ENCODE data around the gene PRKD1. TPM values are rescaled to one million over a fixed set of nuclear protein-coding genes. Genes with fewer than 3 reads are reported as not detected.

PRKD1 gene
- total RNA-seq, 1 experiment from 2014 or later: 1.2 TPM

DNA sequence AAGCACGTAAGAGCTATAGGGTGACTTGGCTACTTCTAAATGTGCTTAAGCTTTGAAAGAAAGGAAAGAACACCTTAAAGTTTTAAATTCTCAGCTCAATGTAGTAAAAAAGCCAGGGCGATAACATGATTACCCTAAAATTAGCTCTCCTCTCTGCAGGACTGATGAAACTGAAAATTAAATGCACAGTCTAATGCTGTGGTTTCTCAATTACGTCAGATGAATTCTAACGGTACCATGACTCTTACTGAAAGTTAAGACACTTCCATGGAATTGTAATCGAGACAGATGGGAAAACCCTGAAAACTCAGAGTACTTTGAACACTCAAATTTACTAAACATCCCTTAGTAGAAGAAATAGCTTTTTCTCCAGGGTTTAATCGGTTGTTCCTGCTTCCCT, 25.9 kb upstream of the PRKD1 start:
- Histone ChIP-seq H4K20me1 (ENCODE audit: low read length) (no peaks in the 10 kb centered on the region), H3K9ac (ENCODE audit: low read length) (no peak overlapping the region), H3K79me2 (ENCODE audit: low read length) (no peaks in the 10 kb centered on the region), H3K9me2 (replicated peaks; ENCODE audit: low read length) (no peaks in the 10 kb centered on the region), H3K4me3 (ENCODE audit: low read length) (no peak overlapping the region), H3F3A (ENCODE audit: low read length, unreplicated experiment) (no peaks in the 10 kb centered on the region), H3K27ac (ENCODE audit: low read length) (no peak overlapping the region), H3K4me2 (ENCODE audit: low read length) (no peak overlapping the region), H3K36me3 (ENCODE audit: low read depth, low read length) (no peaks in the 10 kb centered on the region), H2AFZ (ENCODE audit: low read length) (no peak overlapping the region), H3K27me3 (ENCODE audit: low read length) (no peaks in the 10 kb centered on the region), H3K9me3 (ENCODE audit: low read length) (no peaks in the 10 kb centered on the region), H3K4me1 (ENCODE audit: insufficient read depth, low read length) (no peaks in the 10 kb centered on the region)
- no peak for ATAC-seq
- intact Hi-C loops (cut with micrococcal nuclease): no loop called here
- TF ChIP-seq EZH2phosphoT487 (IDR thresholded peaks at IDR 0.05; ENCODE audit: borderline replicate concordance, low read length): no peak
- no peak for TF ChIP-seq EZH2 (IDR thresholded peaks at IDR 0.05; ENCODE audit: low read length, unreplicated experiment)
- TF ChIP-seq, protein P1, sequence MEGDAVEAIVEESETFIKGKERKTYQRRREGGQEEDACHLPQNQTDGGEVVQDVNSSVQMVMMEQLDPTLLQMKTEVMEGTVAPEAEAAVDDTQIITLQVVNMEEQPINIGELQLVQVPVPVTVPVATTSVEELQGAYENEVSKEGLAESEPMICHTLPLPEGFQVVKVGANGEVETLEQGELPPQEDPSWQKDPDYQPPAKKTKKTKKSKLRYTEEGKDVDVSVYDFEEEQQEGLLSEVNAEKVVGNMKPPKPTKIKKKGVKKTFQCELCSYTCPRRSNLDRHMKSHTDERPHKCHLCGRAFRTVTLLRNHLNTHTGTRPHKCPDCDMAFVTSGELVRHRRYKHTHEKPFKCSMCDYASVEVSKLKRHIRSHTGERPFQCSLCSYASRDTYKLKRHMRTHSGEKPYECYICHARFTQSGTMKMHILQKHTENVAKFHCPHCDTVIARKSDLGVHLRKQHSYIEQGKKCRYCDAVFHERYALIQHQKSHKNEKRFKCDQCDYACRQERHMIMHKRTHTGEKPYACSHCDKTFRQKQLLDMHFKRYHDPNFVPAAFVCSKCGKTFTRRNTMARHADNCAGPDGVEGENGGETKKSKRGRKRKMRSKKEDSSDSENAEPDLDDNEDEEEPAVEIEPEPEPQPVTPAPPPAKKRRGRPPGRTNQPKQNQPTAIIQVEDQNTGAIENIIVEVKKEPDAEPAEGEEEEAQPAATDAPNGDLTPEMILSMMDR (conservative IDR thresholded peaks at IDR 0.05; ENCODE audit: low read depth, low read length): no peak
- ChIA-PET POLR2A (ENCODE audit: unreplicated experiment) (no interaction called here), CTCF (no interaction called here)
- BruUV-seq (replicated peaks): no TSS peak
- DNase-seq: no peak

DNA sequence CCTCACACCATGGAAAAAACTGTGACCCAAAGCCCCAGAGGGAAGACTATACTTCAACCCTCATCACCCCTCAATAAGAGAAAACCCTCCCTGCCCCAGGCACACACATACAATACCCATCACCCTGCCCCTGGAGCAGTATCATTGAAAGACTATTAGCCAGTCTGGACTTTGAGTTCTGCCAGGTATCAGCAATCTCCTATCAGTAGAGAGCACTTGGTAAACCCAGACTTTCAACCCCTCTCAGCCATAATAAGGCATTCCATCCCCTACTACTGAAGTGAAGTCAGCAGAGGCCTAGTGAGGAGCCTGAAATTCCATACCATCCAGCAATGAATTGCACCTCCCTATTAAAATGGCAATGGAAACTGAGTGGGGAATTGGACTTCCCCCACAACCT, 16.4 kb upstream of the PRKD1 start:
- ChIA-PET CTCF (no interaction called here), POLR2A (ENCODE audit: unreplicated experiment) (no interaction called here)
- Histone ChIP-seq H3K9me2 (replicated peaks; ENCODE audit: low read length) (no peaks in the 10 kb centered on the region), H3K36me3 (ENCODE audit: low read depth, low read length) (no peaks in the 10 kb centered on the region), H3K27ac (ENCODE audit: low read length) (no peak overlapping the region), H3F3A (ENCODE audit: low read length, unreplicated experiment) (no peaks in the 10 kb centered on the region), H4K20me1 (ENCODE audit: low read length) (no peaks in the 10 kb centered on the region), H3K9ac (ENCODE audit: low read length) (no peak overlapping the region), H3K4me1 (ENCODE audit: insufficient read depth, low read length) (no peaks in the 10 kb centered on the region), H3K27me3 (ENCODE audit: low read length) (no peaks in the 10 kb centered on the region), H2AFZ (ENCODE audit: low read length) (no peak overlapping the region), H3K79me2 (ENCODE audit: low read length) (no peaks in the 10 kb centered on the region), H3K9me3 (ENCODE audit: low read length) (0 out of 2 replicates have a peak, but pooled peaks cover 3% of the 10 kb centered on the region), H3K4me2 (ENCODE audit: low read length) (no peak overlapping the region), H3K4me3 (ENCODE audit: low read length) (no peak overlapping the region)
- DNase-seq (no peak), ATAC-seq (no peak)
- TF ChIP-seq, protein P1 (conservative IDR thresholded peaks at IDR 0.05; ENCODE audit: low read depth, low read length): no peak
- no peak for TF ChIP-seq EZH2 (IDR thresholded peaks at IDR 0.05; ENCODE audit: low read length, unreplicated experiment)
- no peak for TF ChIP-seq EZH2phosphoT487 (IDR thresholded peaks at IDR 0.05; ENCODE audit: borderline replicate concordance, low read length)
- intact Hi-C loops (cut with micrococcal nuclease): no loop called here
- BruUV-seq (replicated peaks): no TSS peak

DNA sequence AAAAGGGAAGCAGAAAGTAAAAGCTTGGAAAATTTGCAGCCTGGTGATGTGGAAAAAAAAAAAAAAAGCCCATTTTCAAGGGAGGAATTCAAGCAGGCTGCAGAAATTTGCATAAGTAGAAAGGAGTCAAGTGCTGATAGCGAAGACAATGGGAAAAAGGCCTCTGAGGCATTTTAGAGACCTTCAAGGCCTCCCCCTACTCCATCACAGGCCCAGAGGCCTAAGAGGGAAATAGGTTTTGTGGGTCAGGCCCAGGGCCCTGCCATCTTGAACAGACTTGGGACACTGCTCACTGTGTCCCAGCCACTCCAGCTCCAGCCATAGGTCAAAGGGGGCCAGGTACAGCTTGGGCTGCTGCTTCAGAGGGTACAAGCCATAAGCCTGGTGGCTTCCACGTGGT, 13.8 kb upstream of the PRKD1 start:
- TF ChIP-seq, protein P1 (conservative IDR thresholded peaks at IDR 0.05; ENCODE audit: low read depth, low read length): no peak
- TF ChIP-seq EZH2phosphoT487 (IDR thresholded peaks at IDR 0.05; ENCODE audit: borderline replicate concordance, low read length): no peak
- TF ChIP-seq EZH2 (IDR thresholded peaks at IDR 0.05; ENCODE audit: low read length, unreplicated experiment): no peak
- H3K36me3 ChIP-seq (ENCODE audit: low read depth, low read length): no peaks in the 10 kb centered on the region
- no peaks in the 10 kb centered on the region for H3F3A ChIP-seq (ENCODE audit: low read length, unreplicated experiment)
- H4K20me1 ChIP-seq (ENCODE audit: low read length): no peaks in the 10 kb centered on the region
- no peak overlapping the region for H3K4me3 ChIP-seq (ENCODE audit: low read length)
- no peaks in the 10 kb centered on the region for H3K9me2 ChIP-seq (replicated peaks; ENCODE audit: low read length)
- intact Hi-C loops (cut with micrococcal nuclease): no loop called here
- no peaks in the 10 kb centered on the region for H3K4me1 ChIP-seq (ENCODE audit: insufficient read depth, low read length)
- ChIA-PET POLR2A (ENCODE audit: unreplicated experiment) (no interaction called here), CTCF (no interaction called here)
- no TSS peak for BruUV-seq (replicated peaks)
- H3K9ac ChIP-seq (ENCODE audit: low read length): no peak overlapping the region
- no peaks in the 10 kb centered on the region for H3K27me3 ChIP-seq (ENCODE audit: low read length)
- H2AFZ ChIP-seq (ENCODE audit: low read length): no peak overlapping the region
- no peak overlapping the region for H3K27ac ChIP-seq (ENCODE audit: low read length)
- ATAC-seq: no peak
- H3K9me3 ChIP-seq (ENCODE audit: low read length): 0 out of 2 replicates have a peak, but pooled peaks cover 3% of the 10 kb centered on the region
- no peak for DNase-seq
- H3K4me2 ChIP-seq (ENCODE audit: low read length): no peak overlapping the region
- H3K79me2 ChIP-seq (ENCODE audit: low read length): no peaks in the 10 kb centered on the region
